HG02610 (cell line): Measurements from ENCODE around the gene IL10RA.
"Not testable (repeated sequence)": the region's sequence is repeated elsewhere in the genome, so short reads cannot be mapped to it uniquely, and the experiment has no call there.

Experiments used
- ATAC-seq: cut with Tn5 transposase; IDR thresholded peaks from one replicate; pipeline ENCODE4 v1.9.1; 2021; ENCODE audit warnings: mild to moderate bottlenecking, moderate library complexity; ENCODE audit not compliant: unreplicated experiment

IL10RA gene

GRCh38 chr11:118005224-118006152 lies 19.3 kb downstream of the IL10RA start:
- no peak for ATAC-seq

DNA sequence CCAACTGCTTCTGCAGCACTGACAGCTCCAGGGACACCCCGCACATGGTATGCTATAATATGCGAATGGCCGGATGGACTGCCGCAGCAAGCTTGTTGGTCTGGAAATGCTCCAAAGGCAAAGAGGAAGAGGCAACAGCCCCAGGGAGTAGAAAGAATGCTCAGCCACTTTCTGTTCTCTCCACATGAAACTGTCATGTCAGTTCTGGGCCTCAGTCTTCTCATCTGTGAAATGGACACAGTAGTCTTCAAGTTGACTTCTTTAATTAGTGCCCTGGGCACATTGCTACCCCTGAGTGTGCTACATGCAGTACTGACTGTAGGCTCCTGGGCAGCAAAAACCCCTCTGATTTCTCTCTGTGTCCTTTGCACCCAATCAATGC lies 19.9 kb downstream of the IL10RA start:
- no peak for ATAC-seq

DNA sequence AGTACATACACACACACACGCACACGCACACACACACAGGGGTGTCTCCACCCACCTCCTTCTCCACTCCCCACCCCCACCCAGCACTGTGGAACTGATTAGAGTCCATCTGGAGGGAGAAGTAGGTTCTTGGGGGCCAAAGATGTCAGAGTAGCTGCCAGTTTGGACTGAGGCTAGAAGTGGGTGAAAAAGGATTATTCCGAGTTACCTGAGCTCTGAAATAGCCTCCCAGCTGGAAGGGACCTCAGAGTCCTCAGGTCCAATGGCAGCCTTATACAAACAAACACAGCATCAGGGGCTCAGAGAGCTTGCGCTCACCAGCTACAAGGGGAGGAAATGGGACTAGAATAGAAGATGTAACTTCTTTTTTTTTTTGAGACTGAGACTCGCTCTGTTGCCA lies 20.8 kb downstream of the IL10RA start:
- no peak for ATAC-seq

DNA sequence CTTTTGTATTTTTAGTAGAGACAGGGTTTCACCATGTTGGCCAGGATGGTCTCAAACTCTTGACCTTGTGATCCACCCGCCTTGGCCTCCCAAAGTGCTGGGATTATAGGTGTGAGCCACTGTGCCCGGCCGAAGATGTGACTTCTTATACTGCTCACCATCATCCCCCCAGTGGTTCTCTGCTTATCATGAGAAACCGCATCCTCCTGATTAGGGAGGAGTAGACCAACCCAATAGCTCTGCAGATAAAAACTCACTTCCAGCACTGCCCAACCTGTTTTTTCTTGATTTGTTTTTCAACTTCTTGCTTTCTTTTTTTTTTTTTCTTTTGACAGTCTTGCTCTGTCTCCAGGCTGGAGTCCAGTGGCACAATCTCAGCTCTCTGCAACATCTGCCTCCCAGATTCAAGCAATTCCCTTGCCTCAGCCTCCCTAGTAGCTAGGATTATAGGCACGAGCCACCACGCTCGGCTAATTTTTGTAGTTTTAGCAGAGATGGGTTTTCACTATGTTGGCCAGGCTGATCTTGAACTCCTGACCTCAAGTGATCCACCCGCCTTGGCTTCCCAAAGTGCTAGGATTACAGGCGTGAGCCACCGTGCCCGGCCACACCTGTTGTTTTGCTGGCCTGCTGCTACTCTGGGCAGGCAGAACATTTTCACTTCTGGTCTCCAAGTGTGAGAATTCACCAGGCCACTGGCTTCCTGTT lies 21.5 kb downstream of the IL10RA start:
- ATAC-seq, result not testable (repeated sequence)

DNA sequence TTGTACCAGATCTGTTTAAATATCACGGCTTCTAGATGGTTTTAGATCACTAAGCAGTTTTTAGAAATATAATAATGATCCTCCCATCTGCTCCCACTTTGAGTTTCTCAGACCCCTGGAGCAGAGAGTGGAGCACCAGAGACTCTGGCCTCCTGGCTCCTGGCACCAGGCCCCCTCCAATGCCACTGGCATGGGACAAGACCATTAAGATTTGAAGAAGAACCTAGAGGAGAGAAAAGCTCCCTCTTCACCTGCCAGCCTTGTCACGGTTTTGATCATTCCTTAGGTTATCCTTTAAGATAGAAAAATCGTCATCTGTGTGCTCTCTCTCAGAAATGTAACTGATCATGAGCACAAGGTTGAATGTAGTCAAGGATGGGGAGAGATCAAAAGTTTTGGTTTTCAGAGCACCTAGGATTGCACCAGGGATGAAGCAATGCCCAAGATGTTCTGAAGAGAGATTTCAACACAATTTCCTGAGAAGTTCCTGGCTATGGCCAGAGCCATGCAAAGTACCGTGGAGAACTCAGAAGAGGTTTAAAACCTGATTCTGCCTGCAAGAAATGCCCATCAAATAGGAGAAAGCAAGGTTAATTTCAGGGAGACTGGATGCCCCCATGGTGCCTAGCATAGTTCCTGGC lies 22.2 kb downstream of the IL10RA start:
- ATAC-seq, result no peak

DNA sequence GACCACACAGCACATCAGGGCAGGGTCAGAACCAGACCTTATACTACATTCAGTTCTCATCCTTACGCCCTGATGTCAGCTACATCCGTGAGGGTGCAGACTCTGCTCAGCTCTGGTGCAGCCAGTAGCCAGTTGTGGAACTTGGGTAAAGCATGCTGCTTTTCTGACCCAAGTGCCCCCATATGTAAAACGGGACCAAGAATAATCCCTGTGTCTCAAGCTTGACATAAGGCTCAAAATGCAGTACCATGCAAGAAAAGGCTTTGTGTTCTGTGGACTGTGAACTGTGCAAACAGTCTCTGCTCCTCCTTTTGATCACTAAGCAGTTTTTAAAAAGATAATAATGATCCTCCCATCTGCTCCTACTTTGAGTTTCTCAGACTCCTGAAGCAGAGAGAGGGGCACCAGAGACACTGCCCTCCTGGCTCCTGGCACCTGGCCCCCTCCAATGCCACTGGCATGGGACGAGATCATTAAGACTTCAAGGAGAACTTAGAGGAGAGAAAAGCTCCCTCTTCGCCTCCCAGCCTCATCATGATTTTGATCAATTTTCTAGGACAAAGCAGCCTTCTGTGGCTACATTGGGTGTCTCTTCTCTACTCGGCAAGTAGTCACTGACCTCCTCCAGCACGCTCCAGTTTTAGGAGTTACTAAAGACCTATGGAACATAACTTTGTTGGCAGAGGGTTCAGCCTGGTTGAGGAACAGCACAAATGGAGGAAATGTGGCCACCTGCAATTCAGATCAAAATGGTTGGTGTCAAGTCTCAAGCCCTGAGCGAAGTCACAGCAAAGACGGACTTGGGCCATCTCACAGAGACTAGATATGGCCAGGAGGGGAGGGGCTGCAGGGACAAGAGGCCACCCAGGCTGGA lies 23.9 kb downstream of the IL10RA start:
- ATAC-seq, result no peak

GRCh38 chr11:118010738-118011461 lies 24.7 kb downstream of the IL10RA start:
- ATAC-seq, result peak; percentile 78

- ATAC-seq, result no peak
These were observed 26.0 kb downstream of the IL10RA start for GRCh38 chr11:118012083-118012669.

DNA sequence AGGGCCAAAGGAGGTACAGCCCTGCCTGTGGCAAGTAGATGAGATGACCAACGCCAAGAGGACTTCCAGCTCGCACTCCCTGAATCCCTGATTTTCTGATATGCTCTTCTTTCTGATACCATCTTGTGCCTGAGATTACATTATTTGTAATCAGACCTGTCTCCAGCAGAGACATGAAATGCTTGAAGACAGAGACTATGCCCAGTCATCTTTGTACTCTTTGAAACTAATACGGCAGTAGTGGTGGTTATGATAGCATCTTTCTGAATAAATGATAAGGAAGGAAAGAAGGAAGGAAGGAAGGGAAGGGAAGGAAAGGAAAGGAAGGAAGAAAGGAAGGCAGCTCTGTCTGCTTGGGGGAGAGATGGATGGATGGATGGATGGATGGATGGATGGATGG lies 27.8 kb downstream of the IL10RA start:
- ATAC-seq, result no peak

- ATAC-seq, result no peak
These were observed 29.2 kb downstream of the IL10RA start for GRCh38 chr11:118015385-118015841.

- ATAC-seq, result no peak
These were observed 29.9 kb downstream of the IL10RA start for GRCh38 chr11:118016104-118016503.

GRCh38 chr11:118017111-118017510 lies 30.9 kb downstream of the IL10RA start:
- no peak for ATAC-seq

DNA sequence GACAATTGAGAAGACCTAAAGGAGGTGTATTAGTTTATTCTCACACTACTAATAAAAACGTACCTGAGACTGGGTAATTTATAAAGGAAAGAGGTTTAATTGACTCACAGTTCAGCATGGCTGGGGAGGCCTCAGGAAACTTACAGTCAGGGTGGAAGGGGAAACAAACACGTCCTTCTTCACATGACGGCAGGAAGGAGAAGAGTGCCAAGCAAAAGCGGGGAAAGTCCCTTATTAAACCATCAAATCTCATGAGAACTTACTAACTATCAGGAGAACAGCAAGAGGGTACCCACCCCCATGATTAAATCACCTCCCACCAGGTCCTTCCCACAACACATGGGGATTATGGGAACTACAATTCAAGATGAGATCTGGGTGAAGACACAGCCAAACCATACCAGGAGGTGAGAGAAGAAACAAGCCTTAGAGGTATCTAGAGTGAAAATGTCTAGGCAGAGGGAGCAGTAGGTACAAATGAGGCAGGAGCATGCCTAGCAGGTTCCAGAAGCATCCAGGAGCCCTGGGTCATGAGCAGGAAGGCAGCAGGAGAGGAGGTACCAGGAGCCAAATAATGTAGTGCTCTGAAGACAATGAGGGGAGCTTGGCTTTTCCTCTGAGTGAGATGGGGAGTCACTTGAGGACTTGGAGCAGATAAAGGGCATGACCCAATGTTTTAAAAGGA lies 31.6 kb downstream of the IL10RA start:
- ATAC-seq, result no peak

DNA sequence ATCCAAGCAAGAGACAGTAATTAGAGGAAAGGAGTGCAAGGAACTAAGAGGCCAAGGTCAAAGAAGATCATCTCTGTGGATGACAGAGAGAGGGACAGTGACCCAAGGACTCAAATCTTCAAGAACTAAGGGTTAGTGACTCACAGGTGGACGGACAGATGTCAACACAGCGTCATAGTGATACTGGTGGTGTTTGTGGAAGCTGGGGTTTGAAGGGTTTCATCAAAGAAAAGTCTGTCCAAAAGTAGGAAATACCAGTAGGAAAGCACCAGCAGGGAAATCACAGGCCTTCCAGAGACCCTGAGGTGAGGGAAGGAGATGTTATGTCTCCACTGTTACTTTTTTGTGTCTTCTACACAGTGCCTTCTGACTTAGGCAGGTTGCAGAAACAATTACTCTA lies 32.2 kb downstream of the IL10RA start:
- no peak for ATAC-seq

- ATAC-seq, result no peak
These were observed 35.0 kb downstream of the IL10RA start for GRCh38 chr11:118021146-118021545.

- no peak for ATAC-seq
These were observed 41.5 kb downstream of the IL10RA start for GRCh38 chr11:118027694-118028093.

DNA sequence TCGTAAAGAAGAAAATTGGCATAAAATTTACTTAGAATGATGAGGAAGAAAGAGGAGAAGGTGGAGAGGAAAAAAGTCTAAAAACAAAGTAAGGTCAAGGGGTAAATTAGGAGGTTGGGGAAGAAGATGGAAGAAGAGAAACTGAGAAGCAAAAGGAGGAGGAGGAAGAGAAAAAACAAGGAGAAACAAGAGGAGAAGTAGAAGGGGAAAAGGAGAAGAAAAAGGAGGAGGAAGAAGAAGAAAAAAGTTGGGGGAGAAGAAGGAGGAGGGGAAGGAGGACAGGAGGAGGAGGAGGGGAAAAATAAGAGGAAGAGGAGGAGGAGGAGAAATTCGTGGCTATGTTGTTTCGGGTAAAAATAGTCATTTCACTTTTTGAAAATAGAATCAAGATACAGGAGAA lies 42.4 kb downstream of the IL10RA start:
- no peak for ATAC-seq

- ATAC-seq, result peak; percentile 66
These were observed 47.2 kb downstream of the IL10RA start for GRCh38 chr11:118033443-118033842.

DNA sequence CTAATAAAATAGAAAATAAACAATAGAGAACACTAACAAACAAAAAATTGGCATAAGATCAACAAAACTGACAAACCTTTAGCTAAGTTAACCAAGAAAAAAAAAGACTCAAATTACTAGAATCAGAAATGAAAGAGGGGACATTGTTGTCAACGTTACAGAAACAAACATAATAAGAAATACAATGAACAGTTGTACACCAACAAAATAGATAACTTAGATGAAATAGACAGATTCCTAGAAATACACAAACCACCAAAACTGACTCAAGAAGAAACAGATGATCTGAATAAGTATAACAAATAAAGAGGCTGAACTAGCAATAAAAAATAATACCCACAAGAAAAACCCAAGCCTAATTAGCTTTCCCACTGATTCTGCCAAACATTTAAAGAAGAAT lies 55.9 kb downstream of the IL10RA start:
- no peak for ATAC-seq
